H1 (cell line): ENCODE measurements around the gene EED. TPM values are rescaled to one million over a fixed set of nuclear protein-coding genes. Genes with fewer than 3 reads are reported as not detected.

ENCODE experiments used
- CTCF ChIA-PET: fragments of 300-600 bp; sonication (Branson Sonifier 250); formaldehyde crosslinking; loops from one replicate; lab custom pipeline; 2021; ENCODE audit not compliant: partially characterized antibody; lab: Charles Lee
- POLR2A ChIA-PET: fragments of 300-600 bp; sonication (Branson Sonifier 250); formaldehyde crosslinking; loops from one replicate; lab custom pipeline; 2021; ENCODE audit warnings: inconsistent platforms; ENCODE audit not compliant: partially characterized antibody; lab: Charles Lee
- DNase-seq, 2 experiments: peaks; one replicate each; pipeline versions ENCODE4 v3.0.0 to v3.0.0-alpha.2; 2010 to 2022; ENCODE audit warnings: low spot score in 2 of 2, low read depth in 1 of 2, mixed read lengths in 1 of 2
- FAIRE-seq: peaks from 2 replicates; lab custom pipeline; 2011; peaks lifted over from hg19 to GRCh38; lab: Jason Lieb, UNC
- H2AFZ ChIP-seq: 2 replicates; pipeline ENCODE4 v1.8.1; 2012; ENCODE audit warnings: low read length, inconsistent platforms
- H2AK5ac ChIP-seq: 2 replicates; pipeline ENCODE4 v1.6.1; 2013; ENCODE audit warnings: low read depth, low read length
- H2BK120ac ChIP-seq: replicated peaks from 2 replicates; pipeline ENCODE3; 2013; ENCODE audit warnings: low read depth, low read length, inconsistent platforms
- H2BK12ac ChIP-seq: 2 replicates; pipeline ENCODE4 v1.6.1; 2013; ENCODE audit warnings: low read depth, low read length
- H2BK15ac ChIP-seq: 2 replicates; pipeline ENCODE4 v1.6.1; 2013; ENCODE audit warnings: low read length
- H2BK20ac ChIP-seq: 2 replicates; pipeline ENCODE4 v1.6.1; 2013; ENCODE audit warnings: low read length
- H2BK5ac ChIP-seq: 2 replicates; pipeline ENCODE4 v1.6.1; 2013; ENCODE audit warnings: low read depth, low read length
- H3K14ac ChIP-seq: 2 replicates; pipeline ENCODE4 v1.6.1; 2013; ENCODE audit warnings: inconsistent platforms; ENCODE audit not compliant: insufficient read length
- H3K18ac ChIP-seq: 2 replicates; pipeline ENCODE4 v1.6.1; 2013; ENCODE audit warnings: low read length; ENCODE audit errors: extremely low read depth
- H3K23ac ChIP-seq: 2 replicates; pipeline ENCODE4 v1.6.1; 2013; ENCODE audit warnings: inconsistent platforms; ENCODE audit not compliant: insufficient read length
- H3K23me2 ChIP-seq: 2 replicates; pipeline ENCODE4 v1.6.1; 2013; ENCODE audit warnings: low read depth, low read length
- H3K27ac ChIP-seq: 2 replicates; pipeline ENCODE4 v1.6.1; 2011; ENCODE audit warnings: low read depth, low read length, inconsistent platforms
- H3K27me3 ChIP-seq, 4 experiments: replicated peaks in 1 of 4; 1 replicate in 1 of 4; 2 replicates in 3 of 4; pipeline versions ENCODE4 v1.6.1 to v1.8.1; 2011 to 2013; ENCODE audit warnings: low read length in 3 of 4, mild to moderate bottlenecking in 3 of 4, inconsistent platforms in 2 of 4, mixed read lengths in 2 of 4, moderate library complexity in 1 of 4; ENCODE audit not compliant: control insufficient read depth in 3 of 4, insufficient read depth in 3 of 4; ENCODE audit errors: extremely low read depth in 1 of 4
- H3K36me3 ChIP-seq, 4 experiments: 2 replicates each; pipeline versions ENCODE4 v1.6.1 to v1.8.1; 2011 to 2013; ENCODE audit warnings: mild to moderate bottlenecking in 4 of 4, low read length in 3 of 4, moderate library complexity in 2 of 4, control low read depth in 1 of 4, inconsistent platforms in 1 of 4; ENCODE audit not compliant: insufficient read depth in 4 of 4, control insufficient read depth in 2 of 4
- H3K4ac ChIP-seq: replicated peaks from 2 replicates; pipeline ENCODE3; 2013; ENCODE audit warnings: low read length, low read depth, mixed read lengths, inconsistent platforms; ENCODE audit not compliant: insufficient read length
- H3K4me1 ChIP-seq, 4 experiments: replicated peaks in 1 of 4; 1 replicate in 1 of 4; 2 replicates in 3 of 4; pipeline versions ENCODE4 v1.6.1 to v1.8.1; 2011 to 2013; ENCODE audit warnings: low read length in 3 of 4, inconsistent platforms in 2 of 4, mixed read lengths in 1 of 4; ENCODE audit not compliant: insufficient read depth in 4 of 4, control insufficient read depth in 3 of 4
- H3K4me2 ChIP-seq, 2 experiments: 2 replicates each; pipeline versions ENCODE4 v1.6.1 to v1.8.1; 2011 to 2013; ENCODE audit warnings: low read depth in 2 of 2, low read length in 2 of 2, control low read depth in 1 of 2, inconsistent platforms in 1 of 2, mild to moderate bottlenecking in 1 of 2; ENCODE audit not compliant: insufficient read depth in 1 of 2
- H3K4me3 ChIP-seq, 4 experiments: fragments of 200-600, 300-600 bp in 1 of 4; sonication (generic), shearing (Covaris generic), sonication (Bioruptor Twin) in 1 of 4; 2 replicates each; pipeline versions ENCODE4 v1.5.1 to v1.8.1; 2011 to 2016; ENCODE audit warnings: low read length in 4 of 4, low read depth in 3 of 4, control low read depth in 2 of 4, inconsistent platforms in 2 of 4, mild to moderate bottlenecking in 2 of 4, mixed read lengths in 1 of 4, moderate library complexity in 1 of 4; ENCODE audit not compliant: insufficient read depth in 2 of 4; ENCODE audit errors: extremely low read depth in 1 of 4
- H3K56ac ChIP-seq: replicated peaks from 2 replicates; pipeline ENCODE3; 2013; ENCODE audit warnings: low read depth, mild to moderate bottlenecking, mixed read lengths, low read length, inconsistent platforms; ENCODE audit not compliant: insufficient read length
- H3K79me1 ChIP-seq: 2 replicates; pipeline ENCODE4 v1.6.1; 2013; ENCODE audit warnings: low read depth, low read length, control low read depth
- H3K79me2 ChIP-seq, 2 experiments: 2 replicates each; pipeline versions ENCODE4 v1.6.1 to v1.8.1; 2012 to 2013; ENCODE audit warnings: low read length in 2 of 2, mild to moderate bottlenecking in 2 of 2, inconsistent platforms in 1 of 2; ENCODE audit not compliant: insufficient read depth in 2 of 2, control insufficient read depth in 1 of 2
- H3K9ac ChIP-seq, 4 experiments: replicated peaks in 1 of 4; 1 replicate in 1 of 4; 2 replicates in 3 of 4; pipeline versions ENCODE4 v1.6.1 to v1.8.1; 2011 to 2013; ENCODE audit warnings: low read depth in 3 of 4, low read length in 3 of 4, control low read depth in 2 of 4, mild to moderate bottlenecking in 2 of 4, moderate library complexity in 2 of 4, inconsistent platforms in 1 of 4; ENCODE audit errors: extremely low read depth in 1 of 4
- H3K9me3 ChIP-seq, 2 experiments: 2 replicates each; pipeline versions ENCODE4 v1.6.1 to v1.8.1; 2012 to 2013; ENCODE audit warnings: mild to moderate bottlenecking in 2 of 2, moderate library complexity in 2 of 2, control low read depth in 1 of 2, inconsistent platforms in 1 of 2, low read depth in 1 of 2, low read length in 1 of 2, mixed read lengths in 1 of 2; ENCODE audit not compliant: insufficient read depth in 2 of 2
- H4K20me1 ChIP-seq, 2 experiments: replicated peaks in 1 of 2; 2 replicates each; pipeline versions ENCODE3 to v1.8.1; 2011 to 2013; ENCODE audit warnings: inconsistent platforms in 2 of 2, low read length in 2 of 2, mild to moderate bottlenecking in 1 of 2; ENCODE audit not compliant: insufficient read depth in 2 of 2, control insufficient read depth in 1 of 2
- H4K5ac ChIP-seq: 2 replicates; pipeline ENCODE4 v1.6.1; 2013; ENCODE audit warnings: low read length, low read depth, mixed read lengths, inconsistent platforms; ENCODE audit not compliant: insufficient read length
- H4K8ac ChIP-seq: 2 replicates; pipeline ENCODE4 v1.8.0; 2013; ENCODE audit warnings: mild to moderate bottlenecking, moderate library complexity, low read length, inconsistent platforms; ENCODE audit not compliant: insufficient read depth; ENCODE audit errors: extremely low read depth
- H4K91ac ChIP-seq: replicated peaks from 2 replicates; pipeline ENCODE3; 2013; ENCODE audit warnings: low read length, mixed read lengths, inconsistent platforms; ENCODE audit not compliant: insufficient read length
- CBX8 ChIP-seq: fragments of 300-800, 300-1000 bp; sonication (generic); IDR thresholded peaks from 2 replicates; pipeline ENCODE4 v1.7.1; 2016; ENCODE audit warnings: low read depth, low read length, borderline replicate concordance
- CHD1 ChIP-seq: IDR thresholded peaks from 2 replicates; pipeline ENCODE4 v1.6.1; 2012; ENCODE audit warnings: low read depth, low read length, improper control_type of control experiment
- CTBP2 ChIP-seq: IDR thresholded peaks from 2 replicates; pipeline ENCODE4 v1.7.0; 2011; ENCODE audit warnings: borderline replicate concordance, mild to moderate bottlenecking, moderate library complexity, mixed read lengths, low read length; ENCODE audit not compliant: insufficient read depth, insufficient read length
- JUND ChIP-seq: IDR thresholded peaks from 2 replicates; pipeline ENCODE4 v1.6.1; 2011; ENCODE audit warnings: mild to moderate bottlenecking, improper control_type of control experiment, low read length
- RAD21 ChIP-seq, 2 experiments: IDR thresholded peaks in 1 of 2; conservative IDR thresholded peaks in 1 of 2; 2 replicates each; pipeline ENCODE4 v1.6.1; 2011; ENCODE audit warnings: low read depth in 2 of 2, low read length in 2 of 2, improper control_type of control experiment in 1 of 2, inconsistent platforms in 1 of 2, mild to moderate bottlenecking in 1 of 2, moderate library complexity in 1 of 2
- YY1 ChIP-seq: IDR thresholded peaks from 2 replicates; pipeline ENCODE4 v1.6.1; 2011; ENCODE audit warnings: low read depth, mild to moderate bottlenecking, low read length
- WGBS, 2 experiments: shearing (Covaris generic) in 1 of 2; methylation state at CpG; one replicate each; pipeline versions ENCODE4 v1.1.6 to v1.1.7; 2013 to 2015; ENCODE audit warnings: low lambda C conversion rate in 2 of 2, mixed read lengths in 2 of 2, inconsistent platforms in 1 of 2, low coverage in 1 of 2, missing lambda C conversion rate in 1 of 2; ENCODE audit not compliant: insufficient replicate concordance in 2 of 2, insufficient coverage in 1 of 2, insufficient read length in 1 of 2; ENCODE audit errors: extremely low coverage in 1 of 2, missing lambda C conversion rate in 1 of 2; 5-methylcytosine and 5-hydroxymethylcytosine counted together
- polyA plus RNA-seq, 7 experiments: library from polyadenylated mRNA; depleted of rRNA in 3 of 7; stranded (reverse) in 5 of 7; unstranded in 2 of 7; fragments of >200 nt in 5 of 7; fragments of 200-250 nt in 2 of 7; gene quantifications; 1 replicate in 5 of 7; 2 replicates in 1 of 7; 4 replicates in 1 of 7; pipeline versions ENCODE4 v1.2.1 to v1.2.3, GENCODE V29; 2011 to 2013; ENCODE audit warnings: missing spikeins in 2 of 7, mixed read lengths in 2 of 7
- total RNA-seq: library from RNA; stranded (reverse); fragmentation: NEBNext Ultra II Directional; extraction: Animal tissue kit (Norgen Biotek cat#: 25700); gene quantifications from 2 replicates; pipeline ENCODE4 v1.2.1, GENCODE V29; 2021
- TF ChIP-seq, protein P1 (sequence below): IDR thresholded peaks from 2 replicates; pipeline ENCODE4 v1.6.1; 2011; ENCODE audit warnings: low read depth, mild to moderate bottlenecking, low read length; ENCODE audit not compliant: insufficient read depth
- TF ChIP-seq, protein P2 (sequence below), 3 experiments: IDR thresholded peaks; 1 replicate in 2 of 3; 2 replicates in 1 of 3; pipeline versions ENCODE4 v1.5.1 to v1.6.1; 2011; ENCODE audit warnings: low read length in 3 of 3, mild to moderate bottlenecking in 3 of 3, inconsistent platforms in 2 of 3, low read depth in 1 of 3, moderate library complexity in 1 of 3; ENCODE audit not compliant: insufficient read depth in 1 of 3; ENCODE audit errors: control extremely low read depth in 1 of 3

EED gene
- total and polyA plus RNA-seq, 2 of the 8 experiments (the other 6 are each of a cell fraction or from before 2014, with no cell fraction given), result 12.6 to 26.9 TPM

DNA sequence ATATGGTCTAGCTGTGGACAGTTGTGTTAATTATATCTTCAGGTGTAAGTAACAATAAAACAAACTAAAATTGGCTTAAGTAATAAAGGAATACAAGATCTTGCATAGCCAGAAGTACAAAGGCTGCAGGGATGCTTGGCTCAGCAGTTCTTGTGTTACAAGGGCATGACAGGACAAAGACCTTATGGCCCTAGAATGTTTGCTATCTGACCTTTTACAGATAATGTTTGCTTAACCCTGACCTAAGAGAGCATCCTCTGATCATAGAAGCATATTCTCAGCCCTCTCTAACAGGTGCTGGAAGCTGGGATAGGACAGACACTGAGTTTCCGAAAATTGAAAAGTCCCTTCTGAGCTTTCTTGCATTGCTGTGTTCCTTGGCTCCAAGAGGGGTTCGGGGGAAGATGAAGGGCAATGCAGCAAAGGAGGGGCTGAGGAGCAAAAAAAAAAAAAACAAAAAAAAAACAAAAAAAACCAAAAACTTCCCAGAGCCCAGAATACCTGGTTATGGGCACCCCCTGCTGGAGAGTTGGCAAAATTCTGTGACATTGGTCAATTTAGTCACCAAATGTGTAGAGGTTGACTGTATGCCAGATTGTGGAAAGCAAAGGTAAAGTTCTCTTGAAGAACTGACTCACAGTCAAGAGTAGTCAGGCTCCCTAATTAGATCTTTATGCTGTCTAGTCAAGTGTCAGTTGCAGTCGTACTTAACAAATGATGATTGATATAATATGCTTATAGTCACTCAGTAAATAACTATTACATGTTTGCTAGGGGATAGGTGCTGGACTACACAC lies 47.1 kb downstream of the EED start:
- Histone ChIP-seq H3K9me3 (no peaks in the 10 kb centered on the region), H3K79me1 (no peaks in the 10 kb centered on the region), H3K27me3 (no peaks in the 10 kb centered on the region), H3K14ac (no peak overlapping the region), H2AK5ac (no peak overlapping the region), H2BK120ac (no peak overlapping the region), H3K4me1 (peaks cover 0 to 3% (median 0%) of the 10 kb centered on the region in 4 experiments; a peak in 1 of 7 replicates), H4K5ac (no peak overlapping the region), H3K79me2 (no peaks in the 10 kb centered on the region), H4K8ac (no peak overlapping the region), H4K91ac (no peak overlapping the region), H3K4ac (no peak overlapping the region), H3K4me2 (no peak overlapping the region; a peak in 1 of 4 replicates), H2AFZ (no peak overlapping the region), H2BK12ac (no peak overlapping the region), H2BK5ac (no peak overlapping the region), H3K36me3 (no peaks in the 10 kb centered on the region), H2BK20ac (no peak overlapping the region), H3K23me2 (no peaks in the 10 kb centered on the region), H3K23ac (no peak overlapping the region), H3K4me3 (no peak overlapping the region), H3K56ac (no peak overlapping the region), H3K18ac (no peak overlapping the region), H4K20me1 (no peaks in the 10 kb centered on the region), H2BK15ac (no peak overlapping the region), H3K9ac (no peak overlapping the region), H3K27ac (no peak overlapping the region)
- WGBS, 2 experiments, result 33% methylated on average over 3 of the region's 3 CpGs; no CpG with 5 or more reads in 1 of the 2 experiments
- POLR2A ChIA-PET, result interaction anchor here (0.9 to 2.0 kb wide), 2 partner anchors 46 to 437 kb away, joined by 3 to 4 read pairs; partner anchors contain the start of gene CCDC83
- CTCF ChIA-PET, result interaction anchor here (0.6 to 2.3 kb wide), 16 partner anchors 9 to 646 kb away, joined by 3 to 20 read pairs (median 4); partner anchors contain the start of genes HIKESHI and PICALM
- FAIRE-seq (peak; percentile 32), DNase-seq (peak in 1 of 2 experiments; percentile 79)
- TF ChIP-seq, protein P1, sequence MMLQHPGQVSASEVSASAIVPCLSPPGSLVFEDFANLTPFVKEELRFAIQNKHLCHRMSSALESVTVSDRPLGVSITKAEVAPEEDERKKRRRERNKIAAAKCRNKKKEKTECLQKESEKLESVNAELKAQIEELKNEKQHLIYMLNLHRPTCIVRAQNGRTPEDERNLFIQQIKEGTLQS, result no peak
- TF ChIP-seq CHD1 (no peak), RAD21 (IDR thresholded peaks at IDR 0.05 in 1 of 2, conservative IDR thresholded peaks at IDR 0.05 in 1 of 2; ENCODE audit: low read depth in 2 of 2, low read length in 2 of 2) (peak; percentile 82 to 87), CTBP2 (no peak), CBX8 (no peak), YY1 (no peak), JUND (no peak)
- TF ChIP-seq, protein P2, sequence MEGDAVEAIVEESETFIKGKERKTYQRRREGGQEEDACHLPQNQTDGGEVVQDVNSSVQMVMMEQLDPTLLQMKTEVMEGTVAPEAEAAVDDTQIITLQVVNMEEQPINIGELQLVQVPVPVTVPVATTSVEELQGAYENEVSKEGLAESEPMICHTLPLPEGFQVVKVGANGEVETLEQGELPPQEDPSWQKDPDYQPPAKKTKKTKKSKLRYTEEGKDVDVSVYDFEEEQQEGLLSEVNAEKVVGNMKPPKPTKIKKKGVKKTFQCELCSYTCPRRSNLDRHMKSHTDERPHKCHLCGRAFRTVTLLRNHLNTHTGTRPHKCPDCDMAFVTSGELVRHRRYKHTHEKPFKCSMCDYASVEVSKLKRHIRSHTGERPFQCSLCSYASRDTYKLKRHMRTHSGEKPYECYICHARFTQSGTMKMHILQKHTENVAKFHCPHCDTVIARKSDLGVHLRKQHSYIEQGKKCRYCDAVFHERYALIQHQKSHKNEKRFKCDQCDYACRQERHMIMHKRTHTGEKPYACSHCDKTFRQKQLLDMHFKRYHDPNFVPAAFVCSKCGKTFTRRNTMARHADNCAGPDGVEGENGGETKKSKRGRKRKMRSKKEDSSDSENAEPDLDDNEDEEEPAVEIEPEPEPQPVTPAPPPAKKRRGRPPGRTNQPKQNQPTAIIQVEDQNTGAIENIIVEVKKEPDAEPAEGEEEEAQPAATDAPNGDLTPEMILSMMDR (IDR thresholded peaks at IDR 0.05; ENCODE audit: control extremely low read depth in 1 of 3, insufficient read depth in 1 of 3, low read depth in 1 of 3, low read length in 3 of 3), result peak; percentile 4 to 73 (median 69)
